ENCODE measurements around the gene GPR153. TPM values are rescaled to one million over a fixed set of nuclear protein-coding genes. Genes with fewer than 3 reads are reported as not detected.

GPR153 gene
- total RNA-seq, 4 donors from 2014 or later, result 5.6 to 12.3 (median 10.2) TPM

DNA sequence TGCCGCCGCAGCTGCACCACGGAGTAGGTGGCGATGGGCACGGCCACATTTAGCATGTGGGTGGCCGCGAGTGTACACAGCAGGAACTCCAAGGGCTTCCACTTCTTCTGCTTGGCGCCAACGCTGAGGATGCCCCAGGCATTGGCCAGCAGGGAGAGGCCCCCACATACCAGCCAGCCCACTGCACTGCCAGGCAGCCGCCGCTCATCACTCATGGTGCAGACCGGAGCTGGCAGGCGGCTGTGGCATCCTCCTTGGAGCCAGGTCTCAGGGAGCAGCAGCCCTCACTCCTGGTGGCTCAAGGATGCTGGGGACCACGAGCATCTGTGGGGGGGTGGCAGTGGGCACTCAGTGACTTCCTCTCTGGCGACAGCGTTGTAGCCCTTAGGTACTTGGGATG is 6.2 kb downstream of the GPR153 start:
- Histone ChIP-seq H3K4me1 (peaks cover 14 to 36% (median 17%) of the 10 kb centered on the region in 3 donors), H3K4me3 (no peak overlapping the region)
- intact Hi-C loops (cut with DNase I), result no loop called here

DNA sequence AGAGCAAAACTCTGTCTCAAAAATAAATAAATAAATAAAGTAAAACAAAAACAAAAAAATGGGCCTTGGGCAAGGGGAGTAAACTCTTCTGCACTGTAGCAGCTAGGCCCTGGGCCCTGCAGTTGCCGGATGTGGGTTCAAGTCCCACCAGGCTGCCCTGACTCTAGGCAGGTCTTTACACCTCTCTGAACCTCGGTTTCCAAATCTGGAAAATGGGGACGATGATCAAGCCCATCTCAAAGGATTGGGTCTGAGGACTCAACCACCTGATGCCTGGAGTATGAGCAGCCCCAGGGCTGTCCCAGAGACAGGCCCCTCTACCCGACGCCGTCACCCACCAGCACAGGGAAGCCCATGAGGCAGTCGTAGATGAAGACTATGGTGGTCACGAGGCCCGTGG is 7.5 kb downstream of the GPR153 start:
- intact Hi-C loops (cut with DNase I), result no loop called here
- TF ChIP-seq POLR2A (IDR thresholded peaks at IDR 0.05), result no peak
- TF ChIP-seq, protein P1, sequence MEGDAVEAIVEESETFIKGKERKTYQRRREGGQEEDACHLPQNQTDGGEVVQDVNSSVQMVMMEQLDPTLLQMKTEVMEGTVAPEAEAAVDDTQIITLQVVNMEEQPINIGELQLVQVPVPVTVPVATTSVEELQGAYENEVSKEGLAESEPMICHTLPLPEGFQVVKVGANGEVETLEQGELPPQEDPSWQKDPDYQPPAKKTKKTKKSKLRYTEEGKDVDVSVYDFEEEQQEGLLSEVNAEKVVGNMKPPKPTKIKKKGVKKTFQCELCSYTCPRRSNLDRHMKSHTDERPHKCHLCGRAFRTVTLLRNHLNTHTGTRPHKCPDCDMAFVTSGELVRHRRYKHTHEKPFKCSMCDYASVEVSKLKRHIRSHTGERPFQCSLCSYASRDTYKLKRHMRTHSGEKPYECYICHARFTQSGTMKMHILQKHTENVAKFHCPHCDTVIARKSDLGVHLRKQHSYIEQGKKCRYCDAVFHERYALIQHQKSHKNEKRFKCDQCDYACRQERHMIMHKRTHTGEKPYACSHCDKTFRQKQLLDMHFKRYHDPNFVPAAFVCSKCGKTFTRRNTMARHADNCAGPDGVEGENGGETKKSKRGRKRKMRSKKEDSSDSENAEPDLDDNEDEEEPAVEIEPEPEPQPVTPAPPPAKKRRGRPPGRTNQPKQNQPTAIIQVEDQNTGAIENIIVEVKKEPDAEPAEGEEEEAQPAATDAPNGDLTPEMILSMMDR (IDR thresholded peaks at IDR 0.05), result no peak
- Histone ChIP-seq H3K4me1 (peaks cover 10 to 33% (median 13%) of the 10 kb centered on the region in 3 donors), H3K4me3 (no peak overlapping the region), H3K9me3 (no peaks in the 10 kb centered on the region), H3K27me3 (peaks cover 0 to 42% (median 5%) of the 10 kb centered on the region in 4 donors), H3K27ac (no peak overlapping the region), H3K36me3 (peaks cover 0 to 17% (median 0%) of the 10 kb centered on the region in 3 donors)
- WGBS, 2 donors, result 94% methylated on average over 5 to 8 of the region's 9 CpGs
- no peak for DNase-seq

More for the DNA sequence above, 6.2 kb downstream of the GPR153 start:
- peaks cover 0 to 17% (median 0%) of the 10 kb centered on the region in 3 donors for H3K36me3 ChIP-seq
- H3K27me3 ChIP-seq, result peaks cover 0 to 33% (median 2%) of the 10 kb centered on the region in 4 donors
- no peak overlapping the region for H3K27ac ChIP-seq
- DNase-seq, result no peak
- whole genome bisulfite sequencing, 2 donors, result 85 to 92% methylated on average over 11 to 16 of the region's 16 CpGs
- TF ChIP-seq POLR2A (IDR thresholded peaks at IDR 0.05), result no peak
- TF ChIP-seq, protein P1 (IDR thresholded peaks at IDR 0.05), result no peak
- no peaks in the 10 kb centered on the region for H3K9me3 ChIP-seq

DNA sequence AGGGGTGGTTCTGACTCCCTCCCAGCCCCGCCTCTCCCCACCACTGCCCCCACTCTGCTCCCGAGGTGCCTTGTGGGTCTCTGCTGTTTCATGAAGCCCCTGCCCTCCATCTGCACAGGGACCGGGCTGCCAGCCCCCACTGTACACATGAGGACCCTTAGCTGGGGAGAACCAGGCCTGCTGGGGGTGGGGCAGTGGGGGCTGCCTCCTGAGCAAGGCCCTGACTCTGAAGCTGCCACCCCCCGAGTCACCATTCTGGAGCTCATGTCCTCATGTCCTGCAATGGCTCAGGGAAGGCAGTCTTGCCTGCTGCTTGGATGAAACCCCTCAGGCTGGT is 8.6 kb downstream of the GPR153 start:
- Histone ChIP-seq H3K27me3 (peaks cover 0 to 52% (median 5%) of the 10 kb centered on the region in 4 donors), H3K9me3 (no peaks in the 10 kb centered on the region), H3K27ac (no peak overlapping the region), H3K36me3 (peaks cover 0 to 17% (median 0%) of the 10 kb centered on the region in 3 donors), H3K4me3 (no peak overlapping the region), H3K4me1 (peaks cover 4 to 27% (median 11%) of the 10 kb centered on the region in 3 donors)
- WGBS, 2 donors, result 90 to 100% methylated on average over 1 to 2 of the region's 4 CpGs
- intact Hi-C loops (cut with DNase I), result no loop called here
- TF ChIP-seq, protein P1 (IDR thresholded peaks at IDR 0.05), result no peak
- TF ChIP-seq POLR2A (IDR thresholded peaks at IDR 0.05), result no peak
- no peak for DNase-seq

DNA sequence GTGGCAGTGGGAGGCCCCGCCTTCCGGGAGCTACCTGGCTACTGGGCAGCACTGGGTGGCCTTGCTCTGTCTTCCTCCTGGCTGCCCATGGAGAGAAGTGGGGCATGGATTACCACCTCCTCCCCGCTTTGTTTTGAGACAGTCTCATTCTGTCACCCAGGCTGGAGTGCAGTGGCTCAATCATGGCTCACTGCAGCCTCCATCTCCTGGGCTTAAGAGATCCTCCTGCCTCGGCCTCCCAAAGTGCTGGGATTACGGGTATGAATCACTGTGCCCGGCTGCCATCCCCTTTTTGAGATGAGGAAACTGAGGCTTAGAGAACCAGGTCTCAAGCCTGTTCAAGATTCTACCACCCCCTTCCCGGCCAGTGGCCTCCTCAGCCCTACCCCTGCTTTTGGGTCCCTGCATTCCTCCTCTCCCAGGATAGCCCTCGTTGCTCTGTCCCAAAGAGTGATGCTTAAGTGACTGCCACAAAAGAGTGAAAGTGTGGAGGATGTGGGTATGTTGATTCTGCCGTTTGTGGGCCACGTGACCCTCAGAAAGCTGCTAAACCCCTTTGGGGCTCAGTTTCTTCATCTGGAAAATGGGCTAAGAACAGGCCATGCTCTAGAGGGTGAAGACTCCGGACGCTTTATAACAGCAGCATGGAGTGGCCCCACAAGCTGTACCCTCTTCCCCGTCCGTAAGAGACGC is 9.1 kb downstream of the GPR153 start:
- 79 to 83% methylated on average over 5 to 13 of the region's 15 CpGs for WGBS, 2 donors
- H3K4me1 ChIP-seq, result peaks cover 7 to 25% (median 11%) of the 10 kb centered on the region in 3 donors
- no peak for DNase-seq
- no peak overlapping the region for H3K27ac ChIP-seq
- H3K9me3 ChIP-seq, result no peaks in the 10 kb centered on the region
- H3K36me3 ChIP-seq, result peaks cover 0 to 17% (median 0%) of the 10 kb centered on the region in 3 donors
- TF ChIP-seq, protein P1 (IDR thresholded peaks at IDR 0.05), result no peak
- no peak for TF ChIP-seq POLR2A (IDR thresholded peaks at IDR 0.05)
- H3K4me3 ChIP-seq, result no peak overlapping the region
- peaks cover 0 to 58% (median 5%) of the 10 kb centered on the region in 4 donors for H3K27me3 ChIP-seq
- intact Hi-C loops (cut with DNase I), result no loop called here

DNA sequence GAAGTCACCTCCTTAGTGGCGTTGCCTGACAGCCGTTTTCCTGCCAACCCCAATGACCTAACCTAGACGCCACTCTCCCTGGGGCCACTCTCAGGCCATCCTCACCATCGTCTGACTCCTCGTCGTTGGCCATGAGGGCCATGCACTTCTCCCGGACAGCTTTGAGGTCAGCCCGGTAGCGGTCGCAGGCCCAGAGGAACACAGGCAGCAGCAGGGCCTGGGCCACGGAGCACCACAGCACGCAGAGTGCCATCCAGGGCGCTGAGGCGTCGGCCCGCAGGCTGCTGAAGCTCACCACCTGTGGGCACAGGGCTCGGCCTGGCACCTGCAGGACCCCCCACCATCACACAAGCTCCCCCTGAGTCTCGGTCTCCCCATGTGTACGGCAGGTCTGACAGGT is 9.7 kb downstream of the GPR153 start:
- Histone ChIP-seq H3K4me1 (peaks cover 12 to 27% (median 13%) of the 10 kb centered on the region in 3 donors), H3K9me3 (no peaks in the 10 kb centered on the region), H3K27me3 (peaks cover 0 to 64% (median 8%) of the 10 kb centered on the region in 4 donors), H3K36me3 (peaks cover 0 to 17% (median 0%) of the 10 kb centered on the region in 3 donors), H3K27ac (no peak overlapping the region), H3K4me3 (no peak overlapping the region)
- intact Hi-C loops (cut with DNase I), result no loop called here
- WGBS, 2 donors, result 60 to 100% methylated on average over 1 of the region's 19 CpGs
- no peak for DNase-seq
- no peak for TF ChIP-seq POLR2A (IDR thresholded peaks at IDR 0.05)
